Endometrium (tissue), 2 donors: ENCODE results near the gene COMMD4.

Experiments used
- FAIRE-seq: peaks from 2 replicates; lab custom pipeline; 2012; peaks lifted over from hg19 to GRCh38; lab: Jason Lieb, UNC
- donor health status: control.
- donor health status: control.

COMMD4 gene

GRCh38 chr15:75357976-75358673, 22.3 kb downstream of the COMMD4 start:
- FAIRE-seq, result no peak

GRCh38 chr15:75358771-75359536, 23.1 kb downstream of the COMMD4 start:
- no peak for FAIRE-seq

- FAIRE-seq, result no peak
Observed at GRCh38 chr15:75359537-75360250, 23.8 kb downstream of the COMMD4 start.

DNA sequence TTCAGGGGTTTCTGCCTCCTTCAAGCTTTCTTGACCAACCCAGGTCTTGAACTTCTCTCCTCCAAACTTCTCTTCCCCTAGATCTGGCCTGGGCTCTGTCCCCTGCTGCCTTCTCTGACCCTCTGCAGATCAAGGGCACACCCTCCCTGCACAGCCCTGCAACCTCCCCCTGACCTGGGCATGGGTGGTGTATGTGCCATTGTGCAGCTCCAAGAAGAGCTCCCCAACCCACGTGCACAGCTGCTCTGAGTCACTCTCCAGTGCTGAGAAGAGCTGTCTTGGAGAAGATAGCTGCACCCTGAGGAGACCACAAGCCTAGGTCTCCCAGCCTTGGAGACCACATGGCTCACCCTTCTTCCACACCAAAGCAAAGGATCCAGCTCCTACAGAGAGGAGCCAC, 24.5 kb downstream of the COMMD4 start:
- no peak for FAIRE-seq

DNA sequence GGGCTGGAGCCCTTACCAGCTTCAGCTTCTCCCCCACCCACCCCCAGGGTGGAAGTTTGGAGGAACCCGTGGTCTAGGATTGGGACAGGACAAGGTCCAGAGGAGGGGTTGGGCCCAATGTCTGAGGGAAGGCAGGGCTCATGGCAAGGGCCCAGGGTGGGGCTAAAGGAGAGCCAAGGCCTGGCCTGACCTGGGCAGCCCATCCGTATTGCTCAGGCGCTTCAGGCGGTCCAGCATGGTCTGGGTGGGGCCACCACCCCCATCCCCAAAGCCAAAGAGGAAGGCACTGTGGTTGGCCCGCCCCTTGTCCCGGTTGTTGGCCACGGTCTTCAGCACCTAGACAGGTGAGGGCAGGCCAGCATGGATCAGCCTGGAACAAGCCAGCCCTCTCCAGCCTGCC, 25.0 kb downstream of the COMMD4 start:
- no peak for FAIRE-seq

DNA sequence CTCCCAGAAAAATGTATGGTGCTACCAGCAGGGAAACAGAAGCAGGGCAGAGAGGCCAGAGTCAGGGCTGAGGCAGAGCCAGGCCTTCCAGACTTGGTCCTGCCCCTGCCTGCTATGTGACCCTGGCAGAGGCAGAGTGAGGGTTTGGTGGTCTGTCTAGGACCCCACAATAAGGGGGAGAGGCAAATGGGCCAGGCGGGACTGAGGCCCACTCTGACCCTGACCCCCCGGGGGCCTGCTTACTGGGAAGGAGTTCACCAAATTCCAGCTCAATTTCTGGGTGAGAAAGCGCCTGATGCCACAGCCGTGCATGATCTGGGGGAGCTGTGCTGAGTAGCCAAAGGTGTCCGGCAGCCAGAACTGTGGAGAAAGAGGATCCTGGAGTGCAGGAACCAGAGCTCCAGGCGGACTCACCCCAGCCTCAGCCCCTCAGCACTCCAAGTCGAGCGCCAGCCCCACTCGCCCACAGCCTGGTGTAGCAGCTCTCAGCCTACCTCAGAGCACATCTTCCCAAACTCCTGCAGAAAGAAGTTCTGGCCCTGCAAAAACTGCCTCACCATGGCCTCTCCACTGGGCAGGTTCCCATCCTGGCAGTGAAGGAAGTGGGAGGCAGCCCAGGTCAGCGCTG, 25.6 kb downstream of the COMMD4 start:
- FAIRE-seq, result no peak

GRCh38 chr15:75361989-75362641, 26.3 kb downstream of the COMMD4 start:
- FAIRE-seq, result no peak

GRCh38 chr15:75362642-75363249, 26.9 kb downstream of the COMMD4 start:
- no peak for FAIRE-seq

DNA sequence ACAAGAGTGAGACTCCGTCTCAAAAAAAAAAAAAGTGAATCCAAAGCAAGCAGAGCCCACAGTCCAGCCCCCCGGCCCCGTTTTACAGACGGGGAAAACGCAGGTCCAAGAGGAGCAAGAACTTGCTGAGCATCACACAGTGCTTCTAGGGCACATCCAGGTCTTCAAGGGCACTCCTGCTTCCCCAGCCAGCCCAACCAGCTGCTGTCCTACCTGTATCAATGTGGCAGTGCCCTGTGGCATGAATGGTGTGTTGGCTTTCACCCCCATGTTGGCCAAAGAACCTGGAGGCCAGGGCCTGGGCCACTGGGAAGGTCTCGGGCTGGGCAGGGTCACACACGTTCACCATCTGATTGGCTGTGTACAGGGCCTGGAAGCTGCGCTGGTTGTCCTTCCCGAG, 27.9 kb downstream of the COMMD4 start:
- FAIRE-seq, result no peak

GRCh38 chr15:75364881-75365280, 29.0 kb downstream of the COMMD4 start:
- FAIRE-seq, result no peak

- no peak for FAIRE-seq
Observed at GRCh38 chr15:75366163-75366562, 30.3 kb downstream of the COMMD4 start.

- FAIRE-seq, result no peak
Observed at GRCh38 chr15:75367006-75367405, 31.1 kb downstream of the COMMD4 start.

DNA sequence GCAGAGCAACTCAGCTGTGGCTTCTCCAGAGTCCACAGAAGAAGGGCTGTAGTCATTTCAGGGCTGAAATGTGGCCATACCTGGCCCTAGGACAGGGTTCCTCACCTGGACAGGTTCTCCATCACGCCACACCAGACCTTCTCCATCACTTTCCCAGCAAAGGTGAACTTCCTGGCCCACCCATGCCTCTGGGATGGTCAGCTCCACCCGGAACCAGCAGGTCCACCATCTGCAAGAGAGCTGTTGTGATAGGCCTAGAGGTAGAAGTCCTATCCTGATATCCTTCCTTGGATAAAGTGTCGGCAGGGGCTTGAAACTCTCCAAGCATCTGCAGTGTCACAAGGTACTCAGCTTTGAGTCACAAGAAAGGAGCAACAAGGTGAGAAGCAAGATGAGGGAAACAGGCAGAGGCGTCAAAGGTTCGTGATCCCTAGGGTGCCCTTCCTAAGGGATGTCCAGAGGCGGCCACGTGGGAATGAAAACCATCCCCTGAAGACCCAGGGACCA, 31.6 kb downstream of the COMMD4 start:
- FAIRE-seq, result no peak

- peak; percentile 48 for FAIRE-seq
Observed at GRCh38 chr15:75367913-75368688, 32.2 kb downstream of the COMMD4 start, which contains the start of gene MAN2C1. Gene MAN2C1 (minus strand): TSS chr15:75368607. CDS start chr15:75368583, 24 bp downstream.

- no peak for FAIRE-seq
Observed at GRCh38 chr15:75368689-75369239, 32.9 kb downstream of the COMMD4 start.

- no peak for FAIRE-seq
Observed at GRCh38 chr15:75369897-75370581, 34.2 kb downstream of the COMMD4 start.

DNA sequence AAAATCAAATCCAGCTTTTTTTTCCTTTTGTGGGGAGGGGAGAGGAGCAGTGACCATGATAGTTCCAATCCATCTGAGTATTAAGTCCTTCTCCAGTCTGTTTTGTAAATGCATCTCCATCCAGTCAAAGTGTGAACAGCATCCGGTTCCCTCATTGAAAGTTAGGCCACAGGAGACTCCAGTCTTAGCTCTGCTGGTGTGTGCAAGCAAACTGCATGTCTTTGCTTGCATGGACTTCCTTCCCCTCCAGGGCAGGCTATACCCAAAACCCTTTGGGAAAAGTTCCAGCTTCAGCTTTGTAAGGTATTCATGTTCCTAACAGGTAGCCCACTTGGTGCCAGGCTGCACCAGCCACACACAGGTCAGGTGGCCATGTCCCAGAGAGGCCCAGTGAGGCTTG, 35.6 kb downstream of the COMMD4 start:
- no peak for FAIRE-seq

GRCh38 chr15:75371901-75372688, 36.2 kb downstream of the COMMD4 start:
- no peak for FAIRE-seq

GRCh38 chr15:75380773-75381172, 44.9 kb downstream of the COMMD4 start:
- FAIRE-seq, result no peak
